Measurements from ENCODE around the gene INO80C.

The INO80C gene

DNA sequence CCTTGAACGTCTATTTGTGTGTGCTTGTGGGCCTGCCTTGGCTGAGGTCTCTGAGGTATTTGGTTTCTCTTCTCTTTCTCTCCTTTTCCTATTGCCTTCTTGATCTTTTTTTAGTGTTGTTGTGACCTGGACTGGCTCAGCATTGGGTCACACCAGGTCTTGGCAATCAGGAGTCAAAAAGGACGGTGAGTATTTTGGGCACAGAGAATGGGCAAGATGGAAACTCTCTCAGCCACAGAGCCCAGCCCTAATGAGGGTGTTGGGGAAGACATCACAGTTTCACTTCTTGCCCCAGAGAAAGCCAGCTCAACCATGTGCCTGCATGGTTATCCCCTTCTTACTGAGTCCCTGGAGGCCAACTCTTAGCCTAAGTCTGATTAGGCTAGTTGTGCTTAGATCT is 13.7 kb upstream of the INO80C start:
- Histone ChIP-seq H3K4me2 (ENCODE audit: low read length) (no peak overlapping the region), H3F3A (ENCODE audit: control insufficient read depth, insufficient read depth) (no peaks in the 10 kb centered on the region), H3K9me3 (ENCODE audit: control insufficient read depth, insufficient read depth, low read length) (no peaks in the 10 kb centered on the region), H3K79me2 (ENCODE audit: control insufficient read depth, low read length) (no peaks in the 10 kb centered on the region), H4K20me1 (ENCODE audit: control insufficient read depth, insufficient read depth, low read depth, low read length) (no peaks in the 10 kb centered on the region), H3K27me3 (ENCODE audit: control insufficient read depth, low read length) (no peaks in the 10 kb centered on the region), H3K36me3 (ENCODE audit: control insufficient read depth, low read length) (no peaks in the 10 kb centered on the region), H3K9me2 (replicated peaks; ENCODE audit: control insufficient read depth, low read length) (no peaks in the 10 kb centered on the region), H3K27ac (ENCODE audit: low read depth, low read length) (no peak overlapping the region), H3K4me3 (ENCODE audit: low read length) (no peak overlapping the region), H3K4me1 (ENCODE audit: control insufficient read depth, low read length) (no peaks in the 10 kb centered on the region)
- TF ChIP-seq, protein P1, sequence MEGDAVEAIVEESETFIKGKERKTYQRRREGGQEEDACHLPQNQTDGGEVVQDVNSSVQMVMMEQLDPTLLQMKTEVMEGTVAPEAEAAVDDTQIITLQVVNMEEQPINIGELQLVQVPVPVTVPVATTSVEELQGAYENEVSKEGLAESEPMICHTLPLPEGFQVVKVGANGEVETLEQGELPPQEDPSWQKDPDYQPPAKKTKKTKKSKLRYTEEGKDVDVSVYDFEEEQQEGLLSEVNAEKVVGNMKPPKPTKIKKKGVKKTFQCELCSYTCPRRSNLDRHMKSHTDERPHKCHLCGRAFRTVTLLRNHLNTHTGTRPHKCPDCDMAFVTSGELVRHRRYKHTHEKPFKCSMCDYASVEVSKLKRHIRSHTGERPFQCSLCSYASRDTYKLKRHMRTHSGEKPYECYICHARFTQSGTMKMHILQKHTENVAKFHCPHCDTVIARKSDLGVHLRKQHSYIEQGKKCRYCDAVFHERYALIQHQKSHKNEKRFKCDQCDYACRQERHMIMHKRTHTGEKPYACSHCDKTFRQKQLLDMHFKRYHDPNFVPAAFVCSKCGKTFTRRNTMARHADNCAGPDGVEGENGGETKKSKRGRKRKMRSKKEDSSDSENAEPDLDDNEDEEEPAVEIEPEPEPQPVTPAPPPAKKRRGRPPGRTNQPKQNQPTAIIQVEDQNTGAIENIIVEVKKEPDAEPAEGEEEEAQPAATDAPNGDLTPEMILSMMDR (IDR thresholded peaks at IDR 0.05; ENCODE audit: low read depth, low read length, poor library complexity, severe bottlenecking) = no peak
- TF ChIP-seq EZH2phosphoT487 (IDR thresholded peaks at IDR 0.05; ENCODE audit: borderline replicate concordance, low read length) = no peak

DNA sequence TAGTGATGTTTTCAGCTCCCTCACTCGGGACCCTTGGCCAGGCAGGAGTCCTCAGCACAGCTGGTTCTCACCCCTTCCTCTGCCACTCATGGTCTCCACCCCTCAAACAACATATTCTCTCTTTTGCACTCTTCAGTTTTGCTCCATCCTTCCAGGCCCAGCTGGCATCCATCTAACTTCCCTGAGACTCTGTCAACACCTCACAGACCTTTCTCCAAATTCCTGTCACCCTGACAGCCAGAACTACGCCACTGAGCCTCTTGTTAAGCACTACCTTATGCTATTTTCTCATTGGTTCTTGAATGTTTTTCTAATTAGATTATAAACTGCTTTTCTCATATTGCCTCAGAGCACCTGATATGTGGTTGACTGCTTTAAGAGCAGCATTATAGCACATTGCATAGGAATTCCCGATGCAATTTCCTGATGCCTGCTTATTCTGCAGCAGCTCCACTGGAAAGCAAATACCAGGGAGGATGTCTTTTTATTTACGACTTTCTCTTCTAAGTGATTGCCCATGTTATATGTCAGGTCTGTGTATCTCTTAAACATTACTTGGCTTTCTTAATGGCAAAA is 12.4 kb upstream of the INO80C start:
- no peak overlapping the region for H3K4me2 ChIP-seq (ENCODE audit: low read length)
- TF ChIP-seq EZH2phosphoT487 (IDR thresholded peaks at IDR 0.05; ENCODE audit: borderline replicate concordance, low read length) = no peak
- TF ChIP-seq, protein P1 (IDR thresholded peaks at IDR 0.05; ENCODE audit: low read depth, low read length, poor library complexity, severe bottlenecking) = no peak
- H4K20me1 ChIP-seq (ENCODE audit: control insufficient read depth, insufficient read depth, low read depth, low read length) = no peaks in the 10 kb centered on the region
- H3K79me2 ChIP-seq (ENCODE audit: control insufficient read depth, low read length) = no peaks in the 10 kb centered on the region
- no peaks in the 10 kb centered on the region for H3F3A ChIP-seq (ENCODE audit: control insufficient read depth, insufficient read depth)
- no peaks in the 10 kb centered on the region for H3K4me1 ChIP-seq (ENCODE audit: control insufficient read depth, low read length)
- H3K27ac ChIP-seq (ENCODE audit: low read depth, low read length) = no peak overlapping the region
- H3K27me3 ChIP-seq (ENCODE audit: control insufficient read depth, low read length) = no peaks in the 10 kb centered on the region
- H3K9me2 ChIP-seq (replicated peaks; ENCODE audit: control insufficient read depth, low read length) = no peaks in the 10 kb centered on the region
- H3K9me3 ChIP-seq (ENCODE audit: control insufficient read depth, insufficient read depth, low read length) = no peaks in the 10 kb centered on the region
- no peak overlapping the region for H3K4me3 ChIP-seq (ENCODE audit: low read length)
- H3K36me3 ChIP-seq (ENCODE audit: control insufficient read depth, low read length) = no peaks in the 10 kb centered on the region

DNA sequence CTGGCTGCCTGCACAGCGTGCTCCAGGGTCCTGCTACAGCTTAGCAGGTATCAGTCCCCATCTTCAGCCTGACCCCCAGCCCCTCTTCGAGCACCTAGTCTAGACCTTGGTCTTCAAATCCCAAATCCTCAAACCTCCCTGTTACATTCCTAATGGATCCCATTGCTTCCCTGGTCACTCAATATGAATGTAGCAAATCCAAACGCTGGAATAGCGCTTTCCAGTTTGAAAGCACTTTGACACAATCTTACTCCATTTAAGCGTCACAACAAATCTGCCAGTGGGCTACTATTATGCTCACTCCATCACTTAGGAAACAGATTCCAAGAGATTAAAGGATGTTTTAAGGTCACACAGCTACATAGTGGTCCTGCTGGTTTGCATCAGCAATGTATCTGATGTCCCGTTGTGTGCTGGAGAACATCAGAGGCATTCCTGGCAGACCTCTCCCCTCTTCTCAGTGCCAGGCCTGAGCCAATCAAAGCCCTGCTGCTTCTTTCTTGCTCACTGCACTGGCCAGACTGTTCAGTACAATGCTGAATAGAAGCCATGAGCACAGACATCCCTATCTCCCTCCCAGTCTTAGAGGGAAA is 11.1 kb upstream of the INO80C start:
- no peak overlapping the region for H3K4me2 ChIP-seq (ENCODE audit: low read length)
- H3K27me3 ChIP-seq (ENCODE audit: control insufficient read depth, low read length) = no peaks in the 10 kb centered on the region
- H3K79me2 ChIP-seq (ENCODE audit: control insufficient read depth, low read length) = no peaks in the 10 kb centered on the region
- H3F3A ChIP-seq (ENCODE audit: control insufficient read depth, insufficient read depth) = no peaks in the 10 kb centered on the region
- no peak overlapping the region for H3K4me3 ChIP-seq (ENCODE audit: low read length)
- H3K9me2 ChIP-seq (replicated peaks; ENCODE audit: control insufficient read depth, low read length) = no peaks in the 10 kb centered on the region
- H3K9me3 ChIP-seq (ENCODE audit: control insufficient read depth, insufficient read depth, low read length) = no peaks in the 10 kb centered on the region
- TF ChIP-seq, protein P1 (IDR thresholded peaks at IDR 0.05; ENCODE audit: low read depth, low read length, poor library complexity, severe bottlenecking) = no peak
- TF ChIP-seq EZH2phosphoT487 (IDR thresholded peaks at IDR 0.05; ENCODE audit: borderline replicate concordance, low read length) = no peak
- no peaks in the 10 kb centered on the region for H3K4me1 ChIP-seq (ENCODE audit: control insufficient read depth, low read length)
- H3K27ac ChIP-seq (ENCODE audit: low read depth, low read length) = no peak overlapping the region
- no peaks in the 10 kb centered on the region for H4K20me1 ChIP-seq (ENCODE audit: control insufficient read depth, insufficient read depth, low read depth, low read length)
- H3K36me3 ChIP-seq (ENCODE audit: control insufficient read depth, low read length) = no peaks in the 10 kb centered on the region
